Parathyroid adenoma (tissue), 2 donors: ENCODE data around the gene SPG7.

Source experiments
- H2AFZ ChIP-seq: fragments of 300-600 bp; sonication (generic); one replicate; pipeline ENCODE4 v1.7.0; 2017; ENCODE audit warnings: antibody characterized with exemption, mild to moderate bottlenecking
- H3K27ac ChIP-seq: fragments of 300-600 bp; sonication (generic); one replicate; pipeline ENCODE4 v1.7.0; 2017
- H3K27me3 ChIP-seq: fragments of 300-600 bp; sonication (generic); one replicate; pipeline ENCODE4 v1.7.0; 2017; ENCODE audit warnings: low read length; ENCODE audit not compliant: control insufficient read depth, insufficient read depth
- H3K36me3 ChIP-seq: fragments of 300-600 bp; sonication (generic); one replicate; pipeline ENCODE4 v1.7.0; 2017; ENCODE audit warnings: low read length; ENCODE audit not compliant: control insufficient read depth, insufficient read depth
- H3K4me1 ChIP-seq: fragments of 300-600 bp; sonication (generic); one replicate; pipeline ENCODE4 v1.7.0; 2017; ENCODE audit warnings: control low read depth
- H3K4me2 ChIP-seq: fragments of 300-600 bp; sonication (generic); one replicate; pipeline ENCODE4 v1.7.0; 2017; ENCODE audit warnings: low read length
- H3K4me3 ChIP-seq: fragments of 300-600 bp; sonication (generic); one replicate; pipeline ENCODE4 v1.7.0; 2017; ENCODE audit warnings: low read depth, low read length
- H3K79me2 ChIP-seq: fragments of 300-600 bp; sonication (generic); one replicate; pipeline ENCODE4 v1.7.0; 2017; ENCODE audit warnings: control low read depth
- H3K9ac ChIP-seq: fragments of 300-600 bp; sonication (generic); one replicate; pipeline ENCODE4 v1.7.0; 2017; ENCODE audit warnings: mild to moderate bottlenecking
- H3K9me3 ChIP-seq: fragments of 300-600 bp; sonication (generic); one replicate; pipeline ENCODE4 v1.7.0; 2017; ENCODE audit warnings: low read length; ENCODE audit not compliant: control insufficient read depth
- CTCF ChIP-seq: fragments of 300-600 bp; sonication (generic); IDR thresholded peaks from one replicate; pipeline ENCODE4 v1.7.0; 2017; ENCODE audit warnings: antibody characterized with exemption, mild to moderate bottlenecking
- donor health status: primary hyperparathyroidism.

The SPG7 gene

GRCh38 chr16:89583197-89583894 is 75.1 kb downstream of the SPG7 start:
- no peak overlapping the region for H3K27ac ChIP-seq
- H3K79me2 ChIP-seq, result no peaks in the 10 kb centered on the region
- H3K27me3 ChIP-seq, result no peaks in the 10 kb centered on the region
- no peaks in the 10 kb centered on the region for H3K4me1 ChIP-seq
- no peak overlapping the region for H2AFZ ChIP-seq
- H3K4me2 ChIP-seq, result no peak overlapping the region
- no peak for TF ChIP-seq CTCF
- H3K9me3 ChIP-seq, result no peaks in the 10 kb centered on the region
- no peak overlapping the region for H3K9ac ChIP-seq
- no peaks in the 10 kb centered on the region for H3K36me3 ChIP-seq
- H3K4me3 ChIP-seq, result no peak overlapping the region

GRCh38 chr16:89583895-89584644 is 75.9 kb downstream of the SPG7 start:
- Histone ChIP-seq H3K4me1 (no peaks in the 10 kb centered on the region), H2AFZ (no peak overlapping the region), H3K4me3 (no peak overlapping the region), H3K9ac (no peak overlapping the region), H3K27ac (no peak overlapping the region), H3K79me2 (no peaks in the 10 kb centered on the region), H3K27me3 (no peaks in the 10 kb centered on the region), H3K36me3 (no peaks in the 10 kb centered on the region), H3K9me3 (no peaks in the 10 kb centered on the region), H3K4me2 (no peak overlapping the region)
- TF ChIP-seq CTCF, result no peak

GRCh38 chr16:89584768-89585549 is 76.8 kb downstream of the SPG7 start:
- H3K36me3 ChIP-seq, result no peaks in the 10 kb centered on the region
- H3K9ac ChIP-seq, result no peak overlapping the region
- no peaks in the 10 kb centered on the region for H3K79me2 ChIP-seq
- no peak for TF ChIP-seq CTCF
- no peaks in the 10 kb centered on the region for H3K27me3 ChIP-seq
- no peak overlapping the region for H3K27ac ChIP-seq
- no peak overlapping the region for H3K4me3 ChIP-seq
- H3K9me3 ChIP-seq, result no peaks in the 10 kb centered on the region
- no peak overlapping the region for H3K4me2 ChIP-seq
- no peaks in the 10 kb centered on the region for H3K4me1 ChIP-seq
- no peak overlapping the region for H2AFZ ChIP-seq

- Histone ChIP-seq H3K9ac (no peak overlapping the region), H2AFZ (no peak overlapping the region), H3K36me3 (no peaks in the 10 kb centered on the region), H3K4me2 (no peak overlapping the region), H3K79me2 (no peaks in the 10 kb centered on the region), H3K27me3 (no peaks in the 10 kb centered on the region), H3K4me3 (no peak overlapping the region), H3K27ac (no peak overlapping the region), H3K4me1 (no peaks in the 10 kb centered on the region), H3K9me3 (no peaks in the 10 kb centered on the region)
- TF ChIP-seq CTCF, result no peak
Observed at GRCh38 chr16:89586218-89586617, 78.0 kb downstream of the SPG7 start.
